Measurements from ENCODE around the gene MYLK3. TPM values are rescaled to one million over a fixed set of nuclear protein-coding genes. Genes with fewer than 3 reads are reported as not detected.

The MYLK3 gene
- total and polyA plus RNA-seq, 2 donors (not counting 3 experiments of a cell fraction or from before 2014, with no cell fraction given): not detected

- BruUV-seq (replicated peaks): no TSS peak
- ChIA-PET CTCF (interaction anchor here (1.0 to 5.7 kb wide), 3 partner anchors 13 to 115 kb away, joined by 5 to 42 read pairs (median 5); no protein-coding TSS in a partner anchor), POLR2A (interaction anchor here (0.6 kb wide), 1 partner anchor 13 kb away, joined by 3 read pairs; no protein-coding TSS in a partner anchor)
- H3K4me1 ChIP-seq (ENCODE audit: control insufficient read depth, extremely low read depth, insufficient read depth, low read length): peaks cover 2% of the 10 kb centered on the region
- no peak overlapping the region for H3K9ac ChIP-seq (replicated peaks; ENCODE audit: extremely low read depth, insufficient read depth, low read length)
- DNase-seq (ENCODE audit: low read depth, low spot score) (no peak), FAIRE-seq (no peak)
- no peak overlapping the region for H3K27ac ChIP-seq (ENCODE audit: insufficient read depth, low read depth, low read length)
- H4K20me1 ChIP-seq (replicated peaks; ENCODE audit: control insufficient read depth, extremely low read depth, insufficient read depth, low read length): no peaks in the 10 kb centered on the region
- H3K4me3 ChIP-seq (replicated peaks in 1 of 3; ENCODE audit: insufficient read depth in 1 of 3, low read depth in 1 of 3, low read length in 3 of 3): no peak overlapping the region
- no peaks in the 10 kb centered on the region for H3K79me2 ChIP-seq (ENCODE audit: control insufficient read depth, insufficient read depth, low read length)
- no peaks in the 10 kb centered on the region for H3K9me3 ChIP-seq (replicated peaks; ENCODE audit: control insufficient read depth, insufficient read depth, low read length)
- intact Hi-C loops (cut with micrococcal nuclease): loop anchor here (5.0 kb wide), 1 partner anchor 102 kb away; the partner anchor contains the start of genes ORC6 and VPS35
- H3K36me3 ChIP-seq (ENCODE audit: control insufficient read depth in 2 of 2, extremely low read depth in 1 of 2, insufficient read depth in 2 of 2, low read length in 2 of 2): no peaks in the 10 kb centered on the region
- no peak overlapping the region for H2AFZ ChIP-seq (ENCODE audit: low read depth, low read length)
- H3K27me3 ChIP-seq (ENCODE audit: control insufficient read depth in 2 of 2, insufficient read depth in 2 of 2, low read length in 2 of 2): peaks cover 7 to 10% of the 10 kb centered on the region in 2 experiments
- H3K4me2 ChIP-seq (ENCODE audit: insufficient read depth, low read length): no peak overlapping the region
- no peak for TF ChIP-seq CTCF (IDR thresholded peaks at IDR 0.05; ENCODE audit: extremely low read depth in 1 of 2, insufficient read depth in 1 of 2, low read depth in 1 of 2, low read length in 2 of 2)
- TF ChIP-seq FOS (IDR thresholded peaks at IDR 0.05; ENCODE audit: borderline replicate concordance, insufficient read depth, low read length): no peak
- H3K9me1 ChIP-seq (replicated peaks; ENCODE audit: control insufficient read depth, extremely low read depth, insufficient read depth, low read length): no peaks in the 10 kb centered on the region
- dilution Hi-C loops (cut with MboI; ENCODE audit: extremely low pct_ligation_motif_present, low sequenced_read_pairs): no loop called here
Measured at GRCh38 chr16:46788891-46789474, 40.8 kb upstream of the MYLK3 start.

GRCh38 chr16:46787909-46788308 is 39.8 kb upstream of the MYLK3 start:
- Histone ChIP-seq H2AFZ (ENCODE audit: low read depth, low read length) (no peak overlapping the region), H3K9me1 (replicated peaks; ENCODE audit: control insufficient read depth, extremely low read depth, insufficient read depth, low read length) (no peaks in the 10 kb centered on the region), H4K20me1 (replicated peaks; ENCODE audit: control insufficient read depth, extremely low read depth, insufficient read depth, low read length) (no peaks in the 10 kb centered on the region), H3K4me3 (replicated peaks in 1 of 3; ENCODE audit: insufficient read depth in 1 of 3, low read depth in 1 of 3, low read length in 3 of 3) (no peak overlapping the region), H3K4me2 (ENCODE audit: insufficient read depth, low read length) (no peak overlapping the region), H3K27me3 (ENCODE audit: control insufficient read depth in 2 of 2, insufficient read depth in 2 of 2, low read length in 2 of 2) (peaks cover 7 to 10% of the 10 kb centered on the region in 2 experiments), H3K4me1 (ENCODE audit: control insufficient read depth, extremely low read depth, insufficient read depth, low read length) (peaks cover 2% of the 10 kb centered on the region), H3K79me2 (ENCODE audit: control insufficient read depth, insufficient read depth, low read length) (no peaks in the 10 kb centered on the region), H3K36me3 (ENCODE audit: control insufficient read depth in 2 of 2, extremely low read depth in 1 of 2, insufficient read depth in 2 of 2, low read length in 2 of 2) (no peaks in the 10 kb centered on the region), H3K27ac (ENCODE audit: insufficient read depth, low read depth, low read length) (no peak overlapping the region), H3K9ac (replicated peaks; ENCODE audit: extremely low read depth, insufficient read depth, low read length) (no peak overlapping the region), H3K9me3 (replicated peaks; ENCODE audit: control insufficient read depth, insufficient read depth, low read length) (no peaks in the 10 kb centered on the region)
- BruUV-seq (replicated peaks): no TSS peak
- dilution Hi-C loops (cut with MboI; ENCODE audit: extremely low pct_ligation_motif_present, low sequenced_read_pairs): no loop called here
- DNase-seq (ENCODE audit: low read depth, low spot score) (no peak), FAIRE-seq (no peak)
- ChIA-PET POLR2A (no interaction called here), CTCF (interaction anchor here (1.4 kb wide), 1 partner anchor 10 kb away, joined by 3 read pairs; no protein-coding TSS in a partner anchor)
- intact Hi-C loops (cut with micrococcal nuclease): loop anchor here (5.0 kb wide), 1 partner anchor 101 kb away; the partner anchor contains the start of genes ORC6 and VPS35
- TF ChIP-seq POLR2AphosphoS5 (IDR thresholded peaks at IDR 0.05; ENCODE audit: insufficient read depth, low read depth, low read length): no peak
